ENCODE measurements around the gene RFX6.

GRCh38 chr6:116954335-116954734, 77.3 kb downstream of the RFX6 start:
- TF ChIP-seq TAF1 (IDR thresholded peaks at IDR 0.05; ENCODE audit: borderline replicate concordance, insufficient read depth, low read length), result no peak
- no peak for TF ChIP-seq POLR2AphosphoS5 (IDR thresholded peaks at IDR 0.05; ENCODE audit: low read depth, low read length)
- TF ChIP-seq, protein P1, sequence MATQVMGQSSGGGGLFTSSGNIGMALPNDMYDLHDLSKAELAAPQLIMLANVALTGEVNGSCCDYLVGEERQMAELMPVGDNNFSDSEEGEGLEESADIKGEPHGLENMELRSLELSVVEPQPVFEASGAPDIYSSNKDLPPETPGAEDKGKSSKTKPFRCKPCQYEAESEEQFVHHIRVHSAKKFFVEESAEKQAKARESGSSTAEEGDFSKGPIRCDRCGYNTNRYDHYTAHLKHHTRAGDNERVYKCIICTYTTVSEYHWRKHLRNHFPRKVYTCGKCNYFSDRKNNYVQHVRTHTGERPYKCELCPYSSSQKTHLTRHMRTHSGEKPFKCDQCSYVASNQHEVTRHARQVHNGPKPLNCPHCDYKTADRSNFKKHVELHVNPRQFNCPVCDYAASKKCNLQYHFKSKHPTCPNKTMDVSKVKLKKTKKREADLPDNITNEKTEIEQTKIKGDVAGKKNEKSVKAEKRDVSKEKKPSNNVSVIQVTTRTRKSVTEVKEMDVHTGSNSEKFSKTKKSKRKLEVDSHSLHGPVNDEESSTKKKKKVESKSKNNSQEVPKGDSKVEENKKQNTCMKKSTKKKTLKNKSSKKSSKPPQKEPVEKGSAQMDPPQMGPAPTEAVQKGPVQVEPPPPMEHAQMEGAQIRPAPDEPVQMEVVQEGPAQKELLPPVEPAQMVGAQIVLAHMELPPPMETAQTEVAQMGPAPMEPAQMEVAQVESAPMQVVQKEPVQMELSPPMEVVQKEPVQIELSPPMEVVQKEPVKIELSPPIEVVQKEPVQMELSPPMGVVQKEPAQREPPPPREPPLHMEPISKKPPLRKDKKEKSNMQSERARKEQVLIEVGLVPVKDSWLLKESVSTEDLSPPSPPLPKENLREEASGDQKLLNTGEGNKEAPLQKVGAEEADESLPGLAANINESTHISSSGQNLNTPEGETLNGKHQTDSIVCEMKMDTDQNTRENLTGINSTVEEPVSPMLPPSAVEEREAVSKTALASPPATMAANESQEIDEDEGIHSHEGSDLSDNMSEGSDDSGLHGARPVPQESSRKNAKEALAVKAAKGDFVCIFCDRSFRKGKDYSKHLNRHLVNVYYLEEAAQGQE (IDR thresholded peaks at IDR 0.05; ENCODE audit: insufficient read depth in 1 of 2, low read depth in 2 of 2, low read length in 2 of 2), result no peak
